Dedifferentiated amniotic fluid mesenchymal stem cell (primary cell): ENCODE measurements around the gene ROPN1L.

Experiments
- DNase-seq: peaks from one replicate; pipeline ENCODE4 v3.0.0-alpha.2; 2016; ENCODE audit errors: extremely low spot score

ROPN1L gene

DNA sequence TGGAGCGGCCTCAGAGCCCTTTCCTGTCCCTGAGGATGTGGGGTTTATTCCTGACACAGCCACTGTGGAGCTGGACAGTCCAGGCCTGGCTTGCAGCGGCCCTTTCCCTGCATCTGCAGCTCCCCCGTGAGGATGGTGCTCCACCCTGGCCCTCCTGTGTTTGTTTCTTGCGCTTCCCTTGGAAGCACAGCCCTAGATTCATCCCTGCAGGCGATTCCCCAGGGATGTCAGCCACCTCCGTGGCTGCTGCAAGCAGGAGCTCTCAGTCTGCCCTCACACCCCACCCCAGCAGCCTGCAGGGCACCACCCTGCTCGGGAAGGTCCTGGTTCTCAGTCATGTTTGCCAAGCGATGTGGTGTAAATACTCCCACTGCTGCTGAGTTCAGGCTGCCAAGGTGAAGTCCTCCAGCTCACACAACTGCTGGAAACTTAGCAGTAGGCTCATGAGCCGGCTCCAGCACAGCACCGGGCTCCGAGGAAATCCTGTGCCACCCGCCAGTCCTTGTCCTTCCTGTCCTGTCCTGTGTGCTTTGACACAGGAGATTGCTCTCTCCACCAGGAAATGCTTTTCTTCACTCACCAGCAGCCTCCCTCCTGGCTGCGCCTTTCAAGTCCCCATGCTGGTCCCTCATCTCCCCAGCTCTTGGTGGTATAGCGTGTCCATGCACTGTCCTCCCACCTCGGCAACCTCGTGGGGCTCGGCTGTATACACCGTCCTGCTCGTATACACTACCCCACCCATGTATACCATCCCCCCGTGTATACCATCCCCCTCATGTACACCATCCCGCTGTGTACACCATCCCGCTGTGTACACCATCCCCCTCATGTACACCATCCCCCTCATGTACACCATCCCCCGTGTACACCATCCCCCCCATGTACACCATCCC lies 16.2 kb downstream of the ROPN1L start:
- DNase-seq = no peak

DNA sequence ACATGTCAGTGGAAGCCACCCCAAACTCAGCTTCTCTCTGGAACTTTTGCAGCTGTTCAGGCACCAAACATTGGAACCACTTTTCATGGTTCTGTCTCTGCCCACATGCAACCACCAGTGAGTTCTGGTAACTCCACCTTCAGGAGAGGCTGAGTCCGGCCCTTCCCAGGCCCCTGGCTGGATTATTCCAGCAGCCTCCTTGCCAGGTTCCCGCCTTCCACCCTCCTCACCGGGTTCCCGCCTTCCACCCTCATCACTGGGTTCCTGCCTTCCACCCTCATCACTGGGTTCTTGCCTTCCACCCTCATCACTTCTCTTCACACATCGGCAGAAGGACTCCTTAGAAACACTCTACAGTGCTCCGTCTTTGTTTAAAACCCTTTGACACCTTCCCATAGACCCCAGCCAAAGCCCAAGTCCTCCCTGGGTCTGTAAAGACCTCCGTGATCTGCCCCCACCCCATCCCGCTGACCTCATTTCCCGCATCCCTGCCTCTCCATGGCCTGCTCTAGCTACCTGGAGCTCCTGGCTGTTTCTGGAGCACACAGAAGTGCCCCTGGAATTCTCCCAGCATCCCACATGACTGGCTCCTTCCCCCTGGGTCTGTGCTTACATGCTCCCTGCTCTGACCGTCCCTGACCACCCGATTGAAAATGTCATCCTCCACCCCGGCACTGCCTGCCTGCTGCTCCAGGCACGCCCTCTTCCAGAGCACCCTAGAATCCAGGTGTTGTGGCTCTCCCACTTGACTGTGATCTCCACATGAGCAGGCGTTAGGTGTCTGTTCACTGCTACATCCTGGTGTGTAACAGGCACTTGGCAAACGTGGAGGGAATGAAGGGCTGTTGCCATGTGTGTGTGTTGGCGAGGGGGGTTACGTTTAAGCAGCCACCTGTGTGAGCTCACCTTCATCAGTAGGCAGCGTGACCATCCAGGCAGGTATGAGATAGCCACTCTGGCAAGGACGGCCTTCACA lies 17.7 kb downstream of the ROPN1L start:
- no peak for DNase-seq

DNA sequence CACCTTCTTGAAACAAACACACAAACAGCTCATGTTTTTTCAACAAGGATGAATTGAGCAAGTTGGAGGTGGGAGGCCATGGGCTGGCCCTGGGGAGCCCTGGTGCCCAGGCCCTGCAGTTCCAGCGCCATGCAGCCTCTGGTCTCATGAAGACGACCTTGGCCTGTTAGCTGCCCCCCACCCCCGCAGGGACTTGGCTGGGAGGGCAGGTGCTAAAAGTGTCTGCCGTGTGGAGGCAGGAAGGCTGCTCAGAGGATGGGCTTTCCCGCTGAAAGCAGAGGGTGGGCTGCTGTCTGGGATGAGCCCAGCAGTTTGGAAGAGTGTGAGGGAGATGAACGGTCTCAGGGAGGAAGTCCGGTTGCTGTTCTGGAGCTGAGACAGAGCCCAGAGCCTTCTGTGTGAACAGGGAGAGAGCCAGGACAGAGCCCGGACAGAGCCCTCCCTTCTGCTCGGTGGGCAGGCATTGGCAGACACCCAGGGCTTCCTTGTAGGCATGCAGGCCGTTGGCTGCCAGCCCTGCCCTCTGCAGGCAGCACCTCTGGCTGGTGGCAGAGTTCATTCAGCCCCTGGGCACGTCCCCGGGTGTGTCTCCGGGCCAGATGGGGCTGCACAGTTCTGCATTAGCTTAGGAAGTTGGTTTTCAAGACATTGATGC lies 18.7 kb downstream of the ROPN1L start:
- no peak for DNase-seq

DNA sequence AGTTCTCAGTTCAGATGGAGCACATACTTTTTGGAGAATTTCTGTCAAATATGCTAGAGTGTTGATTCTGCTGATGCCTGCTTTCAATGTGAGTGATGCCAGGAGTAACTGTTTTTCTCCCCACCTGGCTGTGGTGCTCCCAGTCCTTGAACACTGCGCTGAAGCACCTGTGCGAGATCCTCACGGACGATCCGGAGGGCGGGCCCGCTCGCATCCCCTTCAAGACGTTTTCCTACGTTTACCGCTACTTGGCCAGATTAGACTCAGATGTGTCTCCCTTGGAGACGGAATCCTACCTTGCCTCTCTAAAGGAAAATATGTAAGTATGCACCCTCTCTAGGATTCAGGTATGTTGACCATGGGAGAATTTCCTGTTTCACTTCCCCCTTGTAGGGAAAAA lies 19.4 kb downstream of the ROPN1L start:
- no peak for DNase-seq

DNA sequence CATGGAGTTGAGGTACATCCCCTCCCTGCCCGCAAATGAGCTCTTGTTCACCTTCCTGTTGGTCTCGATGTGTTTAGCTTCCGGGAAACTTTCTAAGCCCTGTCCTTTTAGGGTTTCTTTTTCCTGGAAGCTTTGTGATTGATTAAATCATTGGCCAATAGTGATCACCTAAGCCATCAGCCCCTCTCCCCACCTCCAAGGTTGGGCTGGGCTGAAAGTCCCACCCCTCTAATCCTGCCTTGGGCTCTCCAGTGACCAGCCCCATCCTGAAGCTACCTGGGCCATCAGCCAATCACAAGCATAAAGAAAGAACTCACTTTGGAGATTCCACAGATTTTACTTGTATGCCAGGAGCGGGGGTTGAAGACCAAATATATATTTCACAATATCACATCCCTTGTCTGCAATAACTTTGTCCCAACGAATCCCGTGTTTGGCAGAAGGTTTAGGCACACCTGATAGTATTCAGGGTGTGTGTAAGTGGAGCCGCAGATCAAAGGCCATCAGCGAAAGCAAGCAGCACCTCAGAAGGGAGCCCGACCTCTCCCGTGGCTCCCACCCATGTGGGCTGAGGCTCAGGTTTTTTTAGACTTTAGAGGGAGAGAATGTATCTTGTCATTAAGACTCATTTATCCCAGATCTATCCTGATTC lies 20.4 kb downstream of the ROPN1L start:
- no peak for DNase-seq

DNA sequence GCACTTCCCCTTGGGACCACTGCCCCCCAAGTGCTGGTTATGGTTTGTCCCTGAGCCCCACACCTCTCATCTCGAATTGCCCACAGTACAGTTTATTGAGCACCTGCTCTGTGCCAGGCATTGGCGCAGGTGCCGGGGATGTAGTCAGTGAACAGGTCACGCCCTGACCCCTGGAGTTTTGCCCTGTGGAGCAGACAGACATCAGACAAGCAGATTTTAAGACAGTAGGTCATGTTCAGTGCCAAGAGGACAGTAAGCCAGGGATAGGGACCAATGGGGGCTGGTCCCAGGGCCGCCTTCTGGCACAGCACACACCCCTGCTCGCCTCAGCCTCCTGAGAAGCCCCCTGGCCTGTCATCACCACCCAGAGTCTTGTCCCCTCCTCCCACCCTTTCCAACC lies 21.9 kb downstream of the ROPN1L start:
- no peak for DNase-seq

DNA sequence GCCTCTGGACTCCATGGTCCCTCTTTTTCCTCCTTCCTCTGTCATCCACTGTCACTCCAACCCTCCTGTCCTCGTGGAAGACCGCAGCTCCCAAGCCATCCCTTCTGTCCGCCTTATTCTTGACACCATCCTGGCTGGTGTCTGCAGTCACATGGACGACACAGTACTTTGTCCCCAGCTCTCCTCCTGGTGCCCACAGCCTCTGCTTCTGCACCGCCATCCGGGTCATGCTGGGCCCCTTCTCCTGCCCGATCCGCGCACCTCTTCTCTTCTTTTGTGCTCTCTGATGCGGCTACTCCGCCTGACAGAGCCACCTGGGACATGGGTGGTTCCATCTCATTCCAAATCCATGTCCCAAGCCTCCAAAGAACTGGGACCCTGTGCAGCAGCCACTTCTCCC lies 22.5 kb downstream of the ROPN1L start:
- no peak for DNase-seq

DNA sequence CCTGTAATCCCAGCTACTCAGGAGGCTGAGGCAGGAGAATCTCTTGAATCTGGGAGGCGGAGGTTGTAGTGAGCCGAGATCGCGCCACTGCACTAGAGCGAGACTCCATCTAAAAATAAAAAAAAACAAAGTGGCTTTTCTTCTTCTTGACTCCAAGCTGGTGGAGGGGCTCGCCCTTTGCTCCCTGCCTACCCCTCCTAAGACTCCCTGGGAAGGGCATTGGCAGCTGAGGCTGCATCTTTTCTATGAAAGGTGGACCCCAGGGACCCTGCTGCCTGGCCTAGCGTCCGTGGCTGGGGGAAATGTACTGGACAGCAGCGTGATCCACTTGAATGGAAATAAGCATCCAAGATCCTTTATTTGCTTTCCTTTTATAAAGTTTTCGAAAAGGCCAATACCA lies 24.0 kb downstream of the ROPN1L start:
- no peak for DNase-seq

DNA sequence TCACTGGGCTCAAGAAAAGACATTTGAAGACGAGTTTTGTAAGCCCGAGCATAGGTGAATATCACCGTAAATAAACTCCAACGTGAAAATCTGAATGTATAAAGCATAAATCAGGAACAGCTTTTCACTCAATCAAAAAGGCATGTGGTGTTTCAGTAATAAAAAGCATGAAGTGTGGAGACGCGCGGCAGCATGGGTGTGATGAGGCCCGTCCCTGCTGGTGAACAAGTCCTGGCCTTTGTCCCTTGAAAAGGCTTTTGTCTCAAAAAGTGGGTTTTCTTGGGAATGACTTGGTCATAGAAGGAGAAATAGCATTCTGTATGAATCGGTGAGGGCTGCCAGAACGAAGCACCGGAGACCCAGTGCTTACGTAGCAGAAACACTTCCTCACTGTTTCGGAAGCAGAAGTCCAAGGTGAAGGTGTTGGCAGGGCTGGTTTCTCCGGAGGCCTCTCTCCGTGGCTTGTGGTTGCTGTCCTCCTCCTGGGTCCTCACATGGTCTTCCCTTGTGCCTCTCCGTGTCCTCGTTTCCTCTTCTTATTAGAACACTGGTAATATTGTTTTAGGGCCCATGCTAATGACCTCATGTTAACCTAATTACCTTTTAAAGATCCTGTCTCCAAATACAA lies 24.9 kb downstream of the ROPN1L start:
- no peak for DNase-seq

DNA sequence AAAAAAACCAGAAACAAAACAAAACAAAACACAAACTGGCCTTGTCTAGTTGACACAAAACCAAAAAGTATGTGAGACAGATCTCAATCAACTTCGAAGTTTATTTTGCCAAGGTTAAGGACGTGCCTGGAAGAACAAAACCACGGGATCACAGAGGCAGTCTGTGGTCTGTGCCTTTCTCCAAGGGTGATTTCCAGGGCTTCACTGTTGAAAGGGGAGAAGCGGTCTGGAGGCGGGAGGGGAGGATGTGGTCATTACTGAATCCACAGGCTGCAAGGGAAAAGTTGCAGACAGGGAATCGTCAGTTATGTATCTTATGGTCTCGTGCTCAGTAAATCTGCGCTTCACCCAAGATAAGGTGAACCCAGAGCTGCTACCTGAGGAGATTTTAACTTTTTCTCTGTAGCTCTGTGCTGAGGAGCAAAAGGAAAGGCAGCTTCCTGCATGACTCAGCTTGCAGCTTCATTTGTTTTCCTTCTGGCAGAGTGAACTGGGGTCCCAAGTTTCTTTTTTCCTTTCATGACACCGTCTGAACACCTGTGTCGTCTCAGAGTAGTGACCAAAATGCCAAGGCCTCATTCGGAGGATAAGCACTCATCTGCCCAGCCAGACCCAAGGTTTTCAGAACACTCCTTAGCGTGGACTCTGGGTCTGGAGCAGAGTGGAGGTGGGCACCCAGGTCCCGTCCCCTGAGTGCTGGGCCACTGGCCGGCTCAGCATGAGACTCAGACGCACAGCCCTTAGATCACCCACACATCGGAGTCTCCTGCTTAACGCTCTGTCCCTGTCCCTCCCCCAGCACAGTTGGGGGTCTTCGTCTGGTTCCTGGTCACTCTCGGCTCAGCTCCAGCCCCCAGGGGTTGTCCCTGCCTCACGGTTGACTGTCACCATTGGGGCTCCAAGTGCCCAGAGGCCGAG lies 25.9 kb downstream of the ROPN1L start:
- peak; percentile 41 for DNase-seq

DNA sequence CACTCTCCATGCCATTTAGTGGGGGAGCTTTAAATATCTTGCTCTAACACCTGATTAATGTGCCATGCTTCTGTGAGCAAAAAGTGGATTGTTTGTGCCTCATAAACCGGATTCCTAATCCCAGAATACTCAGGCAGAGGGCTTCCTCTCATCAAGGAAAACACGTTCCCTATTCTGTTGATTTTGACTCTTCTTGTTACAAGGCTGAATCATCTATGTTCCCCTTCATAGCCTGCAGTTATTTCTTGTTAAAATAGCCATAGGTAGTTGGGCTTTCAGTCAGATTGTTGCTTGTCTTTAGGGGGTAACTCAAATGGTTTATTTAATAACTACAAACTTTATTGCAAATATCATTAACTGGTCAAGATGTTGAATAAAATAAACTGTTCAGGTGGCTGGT lies 26.6 kb downstream of the ROPN1L start:
- DNase-seq = no peak

DNA sequence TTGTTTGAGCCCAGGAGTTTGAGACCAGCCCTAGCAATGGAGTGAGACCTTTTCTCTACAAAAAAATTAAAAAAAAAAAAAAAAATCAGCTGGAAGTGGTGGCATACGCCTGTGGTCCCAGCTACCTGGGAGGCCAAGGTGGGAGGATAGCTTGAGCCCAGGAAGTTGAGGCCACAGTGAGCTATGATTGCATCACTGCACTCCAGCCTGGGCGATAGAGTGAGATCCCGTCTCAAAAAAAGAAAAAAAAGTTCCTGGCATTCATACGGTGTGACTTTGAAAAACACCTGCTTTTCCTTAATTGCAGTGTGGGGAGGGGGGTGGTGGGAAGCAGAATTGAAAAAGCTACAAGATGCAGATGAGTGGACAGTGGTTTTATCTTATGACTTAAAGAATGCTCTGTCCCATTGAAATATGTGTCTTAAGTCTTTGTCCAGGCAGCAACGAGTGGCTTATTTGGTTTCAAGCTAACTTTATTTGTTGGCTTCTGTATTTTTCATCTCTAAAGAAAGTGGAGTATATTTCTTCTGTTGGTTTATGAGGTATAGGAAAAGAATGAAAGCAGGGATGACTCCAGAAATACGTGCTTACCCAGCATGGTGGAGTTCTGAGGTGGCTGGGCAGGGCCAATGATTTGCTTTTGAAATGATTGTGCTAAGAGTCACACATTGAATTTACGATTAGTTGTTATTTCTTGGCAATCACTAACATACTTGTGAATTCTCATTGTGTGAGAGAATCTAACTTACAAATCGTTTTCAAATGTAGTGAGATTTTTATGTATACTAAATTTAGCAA lies 27.8 kb downstream of the ROPN1L start:
- DNase-seq = no peak

DNA sequence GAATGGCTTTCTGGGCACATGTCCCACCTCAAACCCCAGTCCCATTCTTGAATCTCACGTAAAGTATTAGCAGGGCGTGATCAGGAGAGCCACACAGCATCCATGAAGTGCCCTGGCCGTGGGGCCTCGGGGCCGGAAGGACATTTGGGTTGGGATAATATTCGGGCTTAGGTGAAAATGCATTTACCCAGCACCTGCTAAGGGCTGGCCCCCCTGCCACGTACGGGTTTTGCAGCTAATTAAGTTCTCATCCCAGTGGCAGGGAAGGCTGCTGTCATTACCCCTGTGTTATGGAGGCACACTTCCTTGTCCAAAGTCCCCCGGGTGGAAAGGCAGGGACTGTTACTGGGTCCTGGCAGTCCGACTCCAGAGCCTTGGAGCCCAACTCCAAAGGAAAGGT lies 29.0 kb downstream of the ROPN1L start:
- no peak for DNase-seq

DNA sequence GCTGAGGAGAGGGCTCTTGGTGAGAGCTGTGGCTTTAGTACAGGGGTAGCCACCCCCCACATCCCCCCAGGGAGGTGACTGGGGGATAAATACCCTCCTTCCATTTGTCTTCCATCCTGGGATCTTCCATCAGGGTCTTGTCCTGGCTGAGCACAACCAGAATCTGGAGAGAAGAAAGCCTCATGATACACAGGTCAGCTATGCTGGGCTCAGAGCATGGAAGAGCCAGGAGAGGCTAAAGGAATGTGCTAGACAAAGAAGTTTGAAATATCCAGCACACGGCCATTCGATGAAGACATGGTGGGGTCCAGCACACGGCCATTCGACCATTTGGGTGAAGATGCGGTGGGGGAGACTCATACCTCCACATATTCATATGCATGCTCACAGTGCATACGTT lies 30.0 kb downstream of the ROPN1L start:
- no peak for DNase-seq

DNA sequence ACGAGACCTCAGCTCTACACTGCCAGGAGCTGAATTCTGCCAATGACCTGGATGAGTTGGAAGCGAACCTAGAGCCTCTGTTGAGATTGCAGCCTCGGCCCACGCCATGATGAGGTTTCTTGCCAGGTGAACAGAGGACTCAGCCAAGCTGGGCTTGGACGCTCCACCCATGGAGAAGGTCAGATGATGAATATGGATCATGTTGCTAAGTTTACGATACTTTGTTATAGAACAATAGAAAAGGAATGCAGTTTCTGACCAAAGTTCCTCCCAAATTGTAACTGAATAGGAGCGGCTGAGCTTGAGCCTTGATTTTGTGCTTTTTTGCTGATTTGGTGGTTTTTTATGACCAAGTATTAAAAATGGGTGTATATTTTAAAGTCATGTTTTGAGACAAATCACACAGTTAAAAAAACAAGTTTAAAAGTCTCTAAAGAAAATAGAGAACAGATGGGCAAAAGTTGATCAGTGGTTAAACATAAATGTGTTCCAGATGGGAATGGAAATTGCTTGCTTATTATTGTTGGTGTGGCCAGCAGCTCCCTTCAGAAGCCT lies 32.9 kb downstream of the ROPN1L start:
- peak; percentile 78 for DNase-seq

DNA sequence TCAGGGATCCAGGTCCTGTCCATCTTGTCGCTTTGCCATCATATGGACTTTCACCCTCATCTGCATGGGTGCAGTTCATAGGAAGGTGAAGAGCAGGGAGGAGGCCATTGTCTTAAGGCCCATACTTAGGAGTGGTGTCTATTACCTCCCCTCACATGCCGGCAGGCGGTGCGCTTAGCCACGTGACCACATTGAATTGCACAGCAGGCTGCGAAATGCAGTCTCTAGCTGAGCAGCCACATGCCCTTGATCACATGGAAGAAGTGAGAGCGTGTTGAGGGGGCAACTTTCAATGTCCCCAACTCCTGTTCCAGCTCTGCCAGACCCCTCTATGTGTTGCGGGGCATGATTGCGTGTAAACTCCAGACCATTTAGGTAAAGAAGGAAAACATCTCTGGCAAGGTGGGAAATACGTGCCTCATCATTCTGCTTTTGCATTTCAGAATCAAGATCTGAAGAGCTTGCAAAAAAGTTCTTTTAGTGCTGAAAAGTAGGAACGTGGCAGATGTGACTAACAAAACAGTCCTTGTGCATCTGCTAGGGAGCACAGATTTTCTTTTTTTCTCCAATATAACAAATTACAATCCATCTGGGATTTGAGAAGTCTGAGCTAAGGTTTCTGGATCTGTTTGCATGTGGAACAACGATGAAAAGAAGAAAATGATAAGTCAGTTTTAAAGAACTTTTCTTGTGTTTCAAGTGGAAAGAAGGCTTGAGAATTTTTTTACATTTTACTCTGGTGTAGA lies 34.4 kb downstream of the ROPN1L start:
- DNase-seq = no peak

DNA sequence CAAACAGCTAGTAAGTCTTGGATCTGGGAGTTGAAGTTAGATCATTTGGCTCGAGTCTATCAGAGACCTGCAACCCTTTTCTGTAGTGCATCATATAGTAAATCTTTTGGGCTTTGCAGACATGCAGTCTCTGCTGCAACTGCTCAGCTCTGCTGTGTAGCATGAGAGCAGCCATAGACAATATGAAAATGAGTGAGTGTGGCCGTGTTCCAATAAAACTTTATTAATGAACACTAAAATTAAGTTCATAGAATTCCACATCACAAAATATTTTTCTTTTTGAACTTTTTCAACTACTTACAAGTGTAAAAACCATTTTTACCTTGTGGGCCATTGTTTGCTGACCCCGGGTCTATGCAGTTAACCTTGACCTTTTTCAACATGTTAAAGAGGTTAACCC lies 35.2 kb downstream of the ROPN1L start:
- DNase-seq = no peak

DNA sequence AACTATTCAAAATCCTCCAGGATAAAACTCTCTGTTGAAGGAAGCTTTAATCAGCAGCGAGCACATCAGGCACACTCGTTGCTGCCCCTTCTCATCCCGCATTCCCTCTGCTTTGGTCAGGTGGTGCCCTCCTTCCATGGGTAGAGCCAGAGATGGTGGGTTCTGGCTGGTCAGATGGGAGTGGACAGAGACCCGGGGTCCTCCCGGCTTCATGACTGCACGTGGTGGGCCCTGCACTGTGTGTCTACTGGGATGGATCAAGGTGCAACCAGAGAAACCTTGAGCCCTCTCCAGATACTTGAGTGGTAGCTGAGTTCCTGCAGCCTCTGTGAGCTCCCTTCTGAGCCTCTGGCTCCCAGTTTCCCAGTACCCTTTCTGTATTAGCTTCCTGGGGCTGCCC lies 36.3 kb downstream of the ROPN1L start:
- no peak for DNase-seq
